Measurements from ENCODE around the gene GTF2A2. TPM values are rescaled to one million over a fixed set of nuclear protein-coding genes. Genes with fewer than 3 reads are reported as not detected.
A peak's percentile ranks its signal among the peaks of the same experiment; 100 is the strongest.

GTF2A2 gene
- total RNA-seq, 2 donors from 2014 or later: 118 to 132 TPM

DNA sequence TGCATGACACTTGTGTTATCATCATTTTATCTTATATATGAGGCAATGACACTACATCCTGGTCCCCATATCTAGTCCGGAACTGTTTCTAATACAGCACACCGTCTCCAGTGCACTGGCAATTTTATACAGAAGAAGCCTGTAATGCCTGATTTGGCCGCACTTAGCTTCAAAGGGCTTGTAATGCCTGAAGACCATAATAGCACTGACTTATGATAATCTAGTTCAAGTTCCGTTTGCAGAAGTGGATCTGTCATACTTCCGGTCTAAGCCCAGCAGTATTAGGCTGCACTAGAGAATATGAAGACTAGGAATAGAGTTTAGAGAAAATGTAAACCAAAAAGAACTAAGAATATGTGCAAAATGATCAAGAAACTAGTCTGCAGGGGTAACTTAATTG lies 30.5 kb upstream of the GTF2A2 start:
- DNase-seq (peak in 1 of 2 donors; percentile 6), ATAC-seq (replicated peaks in 1 of 2) (no peak)
- H3K27me3 Mint-ChIP-seq (ENCODE audit: low read depth): no peaks in the 10 kb centered on the region
- H3K4me3 Mint-ChIP-seq: peak overlapping the region; percentile 82 to 100
- H3K4me1 Mint-ChIP-seq (ENCODE audit: low read depth): peaks cover 60% of the 10 kb centered on the region
- H3K27ac Mint-ChIP-seq: peak overlapping the region; percentile 99
- H3K9me3 Mint-ChIP-seq: no peaks in the 10 kb centered on the region
- peaks cover 8 to 17% of the 10 kb centered on the region in 2 donors for H3K36me3 Mint-ChIP-seq (ENCODE audit: insufficient read depth in 2 of 2)

GRCh38 chr15:59686389-59686788 lies 29.1 kb upstream of the GTF2A2 start:
- DNase-seq: no peak
- Mint-ChIP-seq H3K9me3 (no peaks in the 10 kb centered on the region), H3K36me3 (ENCODE audit: insufficient read depth in 2 of 2) (peaks cover 8 to 20% of the 10 kb centered on the region in 2 donors), H3K4me3 (peak overlapping the region; percentile 82 to 83), H3K27ac (peak overlapping the region; percentile 94), H3K27me3 (ENCODE audit: low read depth) (no peaks in the 10 kb centered on the region), H3K4me1 (ENCODE audit: low read depth) (peaks cover 61% of the 10 kb centered on the region)
- no peak for ATAC-seq (replicated peaks in 1 of 2)

DNA sequence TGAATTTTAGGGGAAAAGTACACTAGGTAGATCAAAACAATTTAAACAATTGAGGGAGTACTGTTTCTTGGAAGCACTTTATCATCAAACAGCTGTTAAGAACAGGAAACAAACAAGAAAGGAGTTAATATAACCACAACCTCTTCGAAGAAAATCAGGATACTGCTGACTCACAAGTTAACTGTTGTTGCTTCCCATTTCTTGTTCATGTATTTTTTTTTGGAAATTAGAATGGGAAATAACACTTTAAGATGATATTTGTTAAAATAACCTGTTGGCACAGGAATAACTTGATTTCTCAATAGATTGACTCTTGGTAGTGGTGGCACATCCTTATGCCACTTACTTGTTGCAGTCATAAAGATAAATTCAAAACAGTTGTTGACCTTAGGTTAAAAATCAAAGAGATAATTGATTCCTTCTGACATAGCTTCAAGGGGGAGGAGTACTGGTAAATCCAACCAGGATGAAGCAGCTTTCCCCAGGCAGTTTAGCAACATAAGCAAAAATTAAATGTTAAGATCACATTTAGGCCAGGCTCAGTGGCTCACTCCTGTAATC lies 28.5 kb upstream of the GTF2A2 start:
- DNase-seq: no peak
- H3K27me3 Mint-ChIP-seq (ENCODE audit: low read depth): no peaks in the 10 kb centered on the region
- H3K4me1 Mint-ChIP-seq (ENCODE audit: low read depth): peaks cover 61% of the 10 kb centered on the region
- peaks cover 8 to 20% of the 10 kb centered on the region in 2 donors for H3K36me3 Mint-ChIP-seq (ENCODE audit: insufficient read depth in 2 of 2)
- peak overlapping the region; percentile 82 to 83 for H3K4me3 Mint-ChIP-seq
- ATAC-seq (replicated peaks in 1 of 2): no peak
- no peaks in the 10 kb centered on the region for H3K9me3 Mint-ChIP-seq
- H3K27ac Mint-ChIP-seq: peak overlapping the region; percentile 94

- no peaks in the 10 kb centered on the region for H3K27me3 Mint-ChIP-seq (ENCODE audit: low read depth)
- H3K9me3 Mint-ChIP-seq: no peaks in the 10 kb centered on the region
- peaks cover 35% of the 10 kb centered on the region for H3K4me1 Mint-ChIP-seq (ENCODE audit: low read depth)
- no peak overlapping the region for H3K27ac Mint-ChIP-seq
- DNase-seq (no peak), ATAC-seq (replicated peaks in 1 of 2) (no peak)
- H3K4me3 Mint-ChIP-seq: no peak overlapping the region
- peaks cover 3 to 15% of the 10 kb centered on the region in 2 donors for H3K36me3 Mint-ChIP-seq (ENCODE audit: insufficient read depth in 2 of 2)
Measured at GRCh38 chr15:59680870-59681269, 23.6 kb upstream of the GTF2A2 start.

DNA sequence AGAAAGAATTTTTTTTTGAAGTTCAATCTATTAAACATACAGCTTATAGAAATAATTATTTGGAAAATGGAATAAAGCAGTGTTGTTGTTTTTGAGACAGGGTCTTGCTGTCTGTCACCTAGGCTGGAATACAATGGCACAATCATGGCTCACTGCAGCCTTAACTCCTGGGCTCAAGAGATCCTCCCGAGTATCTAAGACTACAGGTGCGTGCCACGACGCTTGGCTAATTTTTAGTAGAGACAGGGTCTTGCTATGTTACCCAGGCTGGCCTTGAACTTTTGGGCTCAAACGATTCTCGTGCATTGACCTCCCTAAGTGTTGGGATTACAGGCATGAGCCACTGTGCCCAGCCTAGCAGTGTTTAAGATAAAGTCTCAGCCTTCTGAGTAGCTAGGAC lies 23.0 kb upstream of the GTF2A2 start:
- Mint-ChIP-seq H3K27ac (no peak overlapping the region), H3K27me3 (ENCODE audit: low read depth) (no peaks in the 10 kb centered on the region), H3K4me1 (ENCODE audit: low read depth) (peaks cover 30% of the 10 kb centered on the region), H3K4me3 (no peak overlapping the region), H3K9me3 (no peaks in the 10 kb centered on the region), H3K36me3 (ENCODE audit: insufficient read depth in 2 of 2) (peaks cover 4 to 17% of the 10 kb centered on the region in 2 donors)
- no peak for ATAC-seq (replicated peaks in 1 of 2)
- DNase-seq: no peak

- H3K36me3 Mint-ChIP-seq (ENCODE audit: insufficient read depth in 2 of 2): peaks cover 4 to 22% of the 10 kb centered on the region in 2 donors
- ATAC-seq (replicated peaks in 1 of 2) (no peak), DNase-seq (no peak)
- H3K27me3 Mint-ChIP-seq (ENCODE audit: low read depth): no peaks in the 10 kb centered on the region
- no peaks in the 10 kb centered on the region for H3K9me3 Mint-ChIP-seq
- H3K4me1 Mint-ChIP-seq (ENCODE audit: low read depth): peaks cover 15% of the 10 kb centered on the region
- H3K4me3 Mint-ChIP-seq: no peak overlapping the region
- peak overlapping the region; percentile 81 for H3K27ac Mint-ChIP-seq
Measured at GRCh38 chr15:59678620-59679019, 21.3 kb upstream of the GTF2A2 start.

DNA sequence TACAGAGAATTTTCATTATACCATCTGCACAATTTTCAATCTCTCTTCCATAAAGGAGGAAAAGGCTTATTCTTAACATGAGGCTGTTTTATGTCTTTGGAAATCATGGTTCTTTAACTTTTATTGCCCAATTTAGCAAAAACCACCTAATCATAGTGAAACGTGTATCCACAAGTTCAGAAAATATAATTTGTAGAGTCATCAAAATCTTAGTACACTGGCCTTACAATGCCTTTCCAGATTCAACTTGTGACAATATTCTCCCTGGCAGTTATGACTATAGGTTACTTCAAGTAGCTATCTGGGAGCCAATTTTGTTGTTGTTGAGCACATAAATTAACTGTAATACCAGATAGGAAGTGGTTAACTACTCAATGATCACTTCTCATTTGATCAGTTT lies 20.9 kb upstream of the GTF2A2 start:
- no peak overlapping the region for H3K4me3 Mint-ChIP-seq
- peaks cover 4 to 22% of the 10 kb centered on the region in 2 donors for H3K36me3 Mint-ChIP-seq (ENCODE audit: insufficient read depth in 2 of 2)
- no peak for ATAC-seq (replicated peaks in 1 of 2)

GRCh38 chr15:59676565-59676964 lies 19.2 kb upstream of the GTF2A2 start:
- no peak for DNase-seq
- Mint-ChIP-seq H3K4me1 (ENCODE audit: low read depth) (peaks cover 6% of the 10 kb centered on the region), H3K36me3 (ENCODE audit: insufficient read depth in 2 of 2) (peaks cover 4 to 23% of the 10 kb centered on the region in 2 donors), H3K4me3 (no peak overlapping the region), H3K9me3 (no peaks in the 10 kb centered on the region), H3K27ac (no peak overlapping the region), H3K27me3 (ENCODE audit: low read depth) (no peaks in the 10 kb centered on the region)
- no peak for ATAC-seq (replicated peaks in 1 of 2)

More for the DNA sequence above, 20.9 kb upstream of the GTF2A2 start:
- H3K27me3 Mint-ChIP-seq (ENCODE audit: low read depth): no peaks in the 10 kb centered on the region
- no peak for DNase-seq
- peak overlapping the region; percentile 81 for H3K27ac Mint-ChIP-seq
- H3K9me3 Mint-ChIP-seq: no peaks in the 10 kb centered on the region
- peaks cover 11% of the 10 kb centered on the region for H3K4me1 Mint-ChIP-seq (ENCODE audit: low read depth)

- Mint-ChIP-seq H3K9me3 (no peaks in the 10 kb centered on the region), H3K4me1 (ENCODE audit: low read depth) (peaks cover 3% of the 10 kb centered on the region), H3K27ac (no peak overlapping the region), H3K4me3 (no peak overlapping the region), H3K36me3 (ENCODE audit: insufficient read depth in 2 of 2) (peaks cover 7 to 31% of the 10 kb centered on the region in 2 donors), H3K27me3 (ENCODE audit: low read depth) (no peaks in the 10 kb centered on the region)
- no peak for DNase-seq
- ATAC-seq (replicated peaks in 1 of 2): no peak
Measured at GRCh38 chr15:59674361-59674877, 17.1 kb upstream of the GTF2A2 start.

DNA sequence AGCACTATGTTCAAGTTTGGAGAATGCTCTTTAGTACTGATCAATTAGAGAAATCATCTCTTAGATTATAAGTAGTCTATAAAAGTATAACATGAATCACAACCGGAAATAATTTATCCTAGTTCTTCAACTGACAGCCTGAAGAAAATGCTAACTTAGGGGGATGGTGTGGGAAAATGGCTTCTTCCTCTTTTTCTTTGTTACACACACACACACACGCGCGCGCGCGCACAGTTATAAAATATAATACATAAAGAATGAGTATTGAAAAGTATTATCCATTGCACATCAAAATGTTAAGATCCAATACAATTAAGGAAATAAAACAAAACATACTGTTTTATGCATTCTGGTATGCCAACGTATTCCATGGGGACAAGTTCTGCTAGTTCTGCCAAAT lies 11.2 kb upstream of the GTF2A2 start:
- no peak overlapping the region for H3K4me3 Mint-ChIP-seq
- no peaks in the 10 kb centered on the region for H3K27me3 Mint-ChIP-seq (ENCODE audit: low read depth)
- H3K27ac Mint-ChIP-seq: no peak overlapping the region
- peaks cover 7 to 27% of the 10 kb centered on the region in 2 donors for H3K36me3 Mint-ChIP-seq (ENCODE audit: insufficient read depth in 2 of 2)
- ATAC-seq (replicated peaks in 1 of 2) (no peak), DNase-seq (no peak)
- H3K9me3 Mint-ChIP-seq: no peaks in the 10 kb centered on the region
- H3K4me1 Mint-ChIP-seq (ENCODE audit: low read depth): no peaks in the 10 kb centered on the region

- Mint-ChIP-seq H3K36me3 (ENCODE audit: insufficient read depth in 2 of 2) (peaks cover 3 to 19% of the 10 kb centered on the region in 2 donors), H3K27ac (no peak overlapping the region), H3K4me1 (ENCODE audit: low read depth) (peaks cover 5% of the 10 kb centered on the region), H3K27me3 (ENCODE audit: low read depth) (no peaks in the 10 kb centered on the region), H3K9me3 (no peaks in the 10 kb centered on the region), H3K4me3 (no peak overlapping the region)
- ATAC-seq (replicated peaks in 1 of 2): no peak
- DNase-seq: no peak
Measured at GRCh38 chr15:59662260-59662659, 4.9 kb upstream of the GTF2A2 start.

DNA sequence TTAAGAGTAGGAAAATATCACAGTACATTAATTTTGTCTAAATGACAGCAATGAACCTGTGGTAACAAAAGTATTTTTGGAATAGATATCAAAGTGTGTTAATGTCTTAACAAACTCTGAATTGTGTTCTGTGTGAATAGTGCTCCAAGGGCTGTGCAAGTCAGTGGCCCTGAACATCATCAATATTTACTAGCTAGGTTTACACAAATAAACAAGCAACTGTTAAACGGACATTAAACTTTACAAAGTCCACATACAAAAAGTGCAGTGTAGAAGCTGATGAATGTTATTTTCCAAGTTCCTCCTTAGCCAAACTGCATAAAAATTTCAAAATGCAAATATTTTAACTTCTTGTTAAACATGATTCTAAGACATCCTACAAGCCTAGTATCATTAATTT lies 2.1 kb upstream of the GTF2A2 start:
- Mint-ChIP-seq H3K27me3 (ENCODE audit: low read depth) (no peaks in the 10 kb centered on the region), H3K9me3 (no peaks in the 10 kb centered on the region), H3K36me3 (ENCODE audit: insufficient read depth in 2 of 2) (peaks cover 0 to 15% of the 10 kb centered on the region in 2 donors), H3K4me1 (ENCODE audit: low read depth) (peaks cover 5% of the 10 kb centered on the region), H3K27ac (no peak overlapping the region), H3K4me3 (no peak overlapping the region)
- DNase-seq (no peak), ATAC-seq (replicated peaks in 1 of 2) (no peak)

DNA sequence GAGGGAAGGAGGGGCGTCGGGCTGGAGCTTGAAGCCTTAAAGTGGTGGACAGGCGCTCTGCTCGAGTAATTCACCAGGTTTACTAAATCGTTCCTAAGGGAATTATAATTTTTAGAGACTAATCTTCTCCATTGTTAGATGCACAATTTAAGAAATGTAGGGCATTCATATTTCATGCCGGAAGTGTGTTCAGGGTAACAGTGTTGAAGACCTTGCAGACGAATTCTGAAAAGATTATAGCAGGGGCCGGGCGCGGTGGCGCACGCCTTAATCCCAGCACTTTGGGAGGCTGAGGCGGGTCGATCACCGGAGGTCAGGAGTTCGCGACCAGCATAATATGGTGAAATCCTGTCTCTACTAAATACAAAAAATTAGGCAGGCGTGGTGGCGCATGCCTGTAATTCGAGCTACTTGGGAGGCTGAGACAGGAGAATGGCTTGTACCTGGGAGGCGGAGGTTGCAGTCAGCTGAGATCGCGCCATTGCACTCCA lies 365 bp upstream of the GTF2A2 start:
- Mint-ChIP-seq H3K4me1 (ENCODE audit: low read depth) (peaks cover 5% of the 10 kb centered on the region), H3K27me3 (ENCODE audit: low read depth) (no peaks in the 10 kb centered on the region), H3K4me3 (no peak overlapping the region), H3K36me3 (ENCODE audit: insufficient read depth in 2 of 2) (peaks cover 4 to 16% of the 10 kb centered on the region in 2 donors), H3K27ac (peak overlapping the region; percentile 75), H3K9me3 (peaks cover 0 to 1% of the 10 kb centered on the region in 2 donors)
- DNase-seq (peak in 1 of 2 donors; percentile 1), ATAC-seq (replicated peaks in 1 of 2) (peak; percentile 18 to 19)

GRCh38 chr15:59654046-59654445 lies 3.3 kb downstream of the GTF2A2 start:
- H3K27me3 Mint-ChIP-seq (ENCODE audit: low read depth): no peaks in the 10 kb centered on the region
- H3K4me1 Mint-ChIP-seq (ENCODE audit: low read depth): peaks cover 5% of the 10 kb centered on the region
- H3K4me3 Mint-ChIP-seq: no peak overlapping the region
- DNase-seq: no peak
- no peak overlapping the region for H3K27ac Mint-ChIP-seq
- H3K9me3 Mint-ChIP-seq: peaks cover 0 to 3% of the 10 kb centered on the region in 2 donors
- peaks cover 6 to 16% of the 10 kb centered on the region in 2 donors for H3K36me3 Mint-ChIP-seq (ENCODE audit: insufficient read depth in 2 of 2)
- no peak for ATAC-seq (replicated peaks in 1 of 2)

All from activated T-cell treated with anti-CD3 and anti-CD28 coated beads, Interleukin-2, amount 50 U/mL, for 72 hours (primary cell).